Testis (tissue), 2 donors: ENCODE data around the gene CCNK.

Source experiments
- POLR2A ChIP-seq: fragments of 450-650 bp; IDR thresholded peaks from one replicate; pipeline ENCODE4 v1.6.1; 2017; ENCODE audit warnings: antibody characterized with exemption, mild to moderate bottlenecking, moderate library complexity
- TF ChIP-seq, protein P1 (sequence below), 3 experiments: fragments of 450-650 bp in 2 of 3; fragments of 200-600 bp in 1 of 3; sonication (generic) in 1 of 3; IDR thresholded peaks; one replicate each; pipeline ENCODE4 v1.5.1; 2016 to 2019; ENCODE audit warnings: antibody characterized with exemption in 3 of 3, mild to moderate bottlenecking in 2 of 3, moderate library complexity in 1 of 3

DNA sequence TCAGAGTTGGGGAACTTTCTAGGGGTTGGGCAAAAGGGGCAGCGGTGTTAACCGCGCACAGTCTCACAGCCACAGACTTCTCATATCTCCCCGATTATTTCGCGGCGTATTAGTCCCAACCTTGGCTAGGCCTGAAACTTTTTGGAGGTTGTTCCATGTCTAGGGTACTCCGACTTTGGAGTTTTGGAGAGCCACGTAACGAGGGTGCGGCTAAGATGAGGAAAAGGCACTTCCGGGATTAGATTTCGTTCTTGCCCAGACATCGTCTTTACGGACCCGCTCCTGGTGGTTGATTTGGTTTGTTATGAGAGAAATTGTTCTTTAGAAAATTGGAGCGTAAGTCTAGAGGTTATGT lies 513 bp downstream of the CCNK start:
- TF ChIP-seq, protein P1, sequence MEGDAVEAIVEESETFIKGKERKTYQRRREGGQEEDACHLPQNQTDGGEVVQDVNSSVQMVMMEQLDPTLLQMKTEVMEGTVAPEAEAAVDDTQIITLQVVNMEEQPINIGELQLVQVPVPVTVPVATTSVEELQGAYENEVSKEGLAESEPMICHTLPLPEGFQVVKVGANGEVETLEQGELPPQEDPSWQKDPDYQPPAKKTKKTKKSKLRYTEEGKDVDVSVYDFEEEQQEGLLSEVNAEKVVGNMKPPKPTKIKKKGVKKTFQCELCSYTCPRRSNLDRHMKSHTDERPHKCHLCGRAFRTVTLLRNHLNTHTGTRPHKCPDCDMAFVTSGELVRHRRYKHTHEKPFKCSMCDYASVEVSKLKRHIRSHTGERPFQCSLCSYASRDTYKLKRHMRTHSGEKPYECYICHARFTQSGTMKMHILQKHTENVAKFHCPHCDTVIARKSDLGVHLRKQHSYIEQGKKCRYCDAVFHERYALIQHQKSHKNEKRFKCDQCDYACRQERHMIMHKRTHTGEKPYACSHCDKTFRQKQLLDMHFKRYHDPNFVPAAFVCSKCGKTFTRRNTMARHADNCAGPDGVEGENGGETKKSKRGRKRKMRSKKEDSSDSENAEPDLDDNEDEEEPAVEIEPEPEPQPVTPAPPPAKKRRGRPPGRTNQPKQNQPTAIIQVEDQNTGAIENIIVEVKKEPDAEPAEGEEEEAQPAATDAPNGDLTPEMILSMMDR (IDR thresholded peaks at IDR 0.05), result no peak
- TF ChIP-seq POLR2A, result no peak
